ENCODE results near the gene TEFM.
"Not testable (repeated sequence)": the region's sequence is repeated elsewhere in the genome, so short reads cannot be mapped to it uniquely, and the experiment has no call there.

The TEFM gene, protein sequence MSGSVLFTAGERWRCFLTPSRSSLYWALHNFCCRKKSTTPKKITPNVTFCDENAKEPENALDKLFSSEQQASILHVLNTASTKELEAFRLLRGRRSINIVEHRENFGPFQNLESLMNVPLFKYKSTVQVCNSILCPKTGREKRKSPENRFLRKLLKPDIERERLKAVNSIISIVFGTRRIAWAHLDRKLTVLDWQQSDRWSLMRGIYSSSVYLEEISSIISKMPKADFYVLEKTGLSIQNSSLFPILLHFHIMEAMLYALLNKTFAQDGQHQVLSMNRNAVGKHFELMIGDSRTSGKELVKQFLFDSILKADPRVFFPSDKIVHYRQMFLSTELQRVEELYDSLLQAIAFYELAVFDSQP

DNA sequence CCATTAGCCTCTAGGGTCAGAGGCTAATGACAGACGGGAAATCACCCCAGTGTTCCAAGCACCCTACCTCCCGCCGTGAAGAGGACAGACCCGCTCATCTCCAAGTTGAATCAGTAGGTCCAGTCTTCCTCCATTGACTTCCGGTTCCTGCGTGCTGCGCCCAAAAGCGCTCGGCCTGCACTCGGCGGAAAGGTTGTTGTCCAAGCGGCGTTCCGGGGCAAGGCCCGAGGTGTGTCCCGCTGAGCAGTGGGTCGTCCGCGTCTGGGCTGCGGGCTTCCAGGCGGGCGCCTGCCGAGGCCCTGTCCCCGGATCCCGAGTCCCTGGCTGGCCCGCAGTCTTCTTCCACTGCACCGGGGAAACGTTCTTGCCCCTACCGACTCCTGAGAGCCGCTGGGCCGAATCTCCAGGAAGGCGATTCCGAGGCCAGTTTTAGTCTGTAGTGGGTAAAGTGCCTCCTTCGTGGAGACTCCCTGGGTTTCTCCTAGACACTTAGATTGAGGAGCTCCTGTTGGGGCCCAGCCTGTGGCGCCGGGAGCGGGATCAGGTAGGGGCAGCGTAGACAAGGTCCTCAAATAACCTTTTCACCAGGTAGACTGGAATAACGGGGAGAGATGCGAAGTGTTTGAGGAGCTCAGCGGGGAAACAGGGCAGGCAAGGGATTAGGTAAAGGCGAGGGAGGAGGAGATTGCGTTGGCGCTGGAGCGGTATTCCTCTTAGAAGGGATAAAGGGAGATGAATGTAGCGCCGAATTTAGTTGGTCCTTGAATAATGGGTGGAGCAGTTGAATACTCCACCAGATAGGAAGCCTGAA lies at the start of gene TEFM:
Gene TEFM (minus strand): TSS at position 138 of the 811 bp plus-strand sequence. CDS start 40 bp downstream, at position 98.
- peak; percentile 71 for DNase-seq

DNA sequence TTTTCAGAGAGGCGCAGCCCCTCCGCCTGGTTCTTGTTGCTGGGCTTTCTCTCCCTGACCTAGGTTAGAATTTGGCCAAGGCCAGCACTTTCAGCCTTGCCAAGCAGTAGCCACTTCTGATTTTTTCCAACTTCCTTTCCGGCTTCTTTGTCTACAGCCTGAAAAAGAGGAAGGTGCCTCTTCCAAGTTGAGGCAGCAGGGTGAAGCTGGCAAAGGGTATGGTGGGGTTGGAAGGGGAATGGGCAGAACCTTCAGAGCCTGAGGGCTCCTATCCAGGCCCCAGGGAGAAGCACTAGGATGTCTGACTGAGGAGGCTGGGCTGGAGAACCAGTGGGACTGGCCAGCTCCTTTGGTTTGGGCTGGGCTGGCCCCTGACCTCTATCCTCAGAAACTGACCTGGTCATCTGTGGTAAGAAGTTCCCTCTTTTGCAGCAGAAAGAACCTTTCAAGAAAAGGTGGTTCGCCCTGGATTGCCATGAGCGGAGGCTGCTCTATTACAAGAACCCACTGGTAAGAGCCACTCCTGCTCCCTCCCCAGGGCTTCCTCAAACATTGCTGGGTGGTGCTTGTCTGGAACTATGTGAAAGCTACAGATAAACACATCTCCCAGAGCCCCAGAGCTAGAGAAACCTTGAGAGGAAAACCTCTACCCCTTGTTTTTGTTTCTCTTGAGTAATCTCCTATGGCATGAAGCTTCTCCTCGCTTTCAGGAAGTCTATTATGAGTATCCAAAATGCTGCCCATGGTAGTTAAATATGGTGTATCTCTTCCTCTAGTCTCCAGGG lies 48.2 kb upstream of the TEFM start:
- DNase-seq: no peak

DNA sequence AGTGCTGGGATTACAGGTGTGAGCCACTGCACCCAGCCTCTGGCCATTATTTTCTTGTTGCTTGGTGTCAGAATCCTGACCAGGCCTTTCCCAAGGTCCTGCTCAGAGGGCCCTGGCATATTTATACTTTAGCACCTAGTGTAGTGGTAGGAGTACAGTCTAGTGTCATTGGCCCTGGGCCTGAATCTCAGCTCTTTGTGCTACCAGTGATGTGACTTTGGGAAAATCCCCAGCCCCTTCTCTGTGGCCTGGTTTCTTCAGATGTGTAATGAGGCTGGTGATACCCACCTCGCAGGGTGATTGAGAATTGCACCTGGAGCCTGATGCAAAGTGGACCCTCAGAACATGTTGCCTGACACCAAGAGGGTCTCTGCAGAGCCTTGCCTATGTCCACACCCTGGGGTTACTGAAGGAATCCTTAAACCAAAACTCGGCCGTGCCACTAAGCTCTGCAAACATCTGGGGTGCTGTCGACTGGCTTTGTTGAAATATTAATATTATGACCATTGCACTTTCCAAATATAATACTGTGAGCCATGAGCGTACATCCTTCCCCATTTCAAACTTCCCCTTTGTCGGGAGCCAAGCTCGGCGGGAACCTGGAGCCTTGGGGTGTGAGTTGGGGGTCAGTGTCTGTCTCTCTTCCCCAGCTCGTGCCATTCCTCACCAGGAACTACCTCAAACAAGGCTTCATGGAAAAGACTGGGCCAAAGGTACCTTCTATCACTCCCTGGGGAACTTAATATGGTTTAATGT lies 46.8 kb upstream of the TEFM start:
- no peak for DNase-seq

DNA sequence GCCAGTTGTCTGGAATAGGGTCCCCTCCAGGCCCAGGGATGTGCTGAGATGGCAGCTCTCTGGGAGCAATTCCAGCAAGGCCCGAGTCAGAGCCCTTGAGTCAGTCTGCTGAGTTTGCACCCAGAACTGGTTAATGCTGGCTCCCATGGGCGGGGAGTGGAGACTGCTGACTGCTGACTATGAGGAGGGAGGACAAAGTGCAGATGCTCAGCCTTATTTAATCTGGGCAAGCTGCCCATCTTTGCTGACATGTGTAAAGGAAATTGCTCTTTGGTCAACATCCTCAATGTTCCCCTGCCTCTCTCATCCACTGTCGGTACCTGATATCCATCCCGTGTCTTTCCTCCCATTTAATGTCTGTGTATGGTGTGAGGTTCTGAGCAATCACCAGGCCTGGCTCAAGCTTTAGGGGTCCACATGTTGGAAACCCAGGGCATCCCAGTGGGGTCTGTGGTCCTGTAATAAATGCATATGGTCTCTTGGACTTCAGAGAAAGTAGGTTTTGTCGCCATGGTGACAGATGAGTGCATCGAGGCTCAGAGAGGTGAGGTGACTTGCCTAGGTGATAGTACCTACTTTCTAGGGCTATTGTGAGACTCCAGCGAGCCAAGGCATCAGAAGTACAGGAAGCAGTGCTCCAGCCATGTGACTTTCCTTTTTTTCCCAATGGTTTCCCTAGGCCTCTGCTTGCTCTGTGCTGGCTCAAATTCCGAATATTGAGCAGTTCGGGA lies 44.8 kb upstream of the TEFM start:
- no peak for DNase-seq

DNA sequence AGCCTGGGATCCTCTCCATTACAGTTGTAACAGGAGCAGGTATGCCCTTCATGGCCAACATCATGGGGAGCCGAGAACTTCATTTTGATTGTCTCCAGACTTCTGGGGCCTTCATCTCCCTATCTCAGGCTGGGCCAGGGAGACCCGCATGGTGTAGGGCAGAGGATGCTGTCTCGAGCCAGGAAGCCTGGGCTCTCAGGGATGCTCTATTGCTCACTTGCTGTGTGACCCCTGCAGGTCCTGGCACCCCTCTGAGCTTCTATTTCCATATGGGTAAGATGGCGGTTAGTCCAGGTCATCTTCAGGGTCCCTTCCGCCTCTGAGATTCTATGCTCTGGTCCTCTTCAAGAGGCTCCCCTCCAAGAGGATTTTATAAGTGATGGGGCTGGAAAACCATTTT lies 44.2 kb upstream of the TEFM start:
- DNase-seq: no peak

DNA sequence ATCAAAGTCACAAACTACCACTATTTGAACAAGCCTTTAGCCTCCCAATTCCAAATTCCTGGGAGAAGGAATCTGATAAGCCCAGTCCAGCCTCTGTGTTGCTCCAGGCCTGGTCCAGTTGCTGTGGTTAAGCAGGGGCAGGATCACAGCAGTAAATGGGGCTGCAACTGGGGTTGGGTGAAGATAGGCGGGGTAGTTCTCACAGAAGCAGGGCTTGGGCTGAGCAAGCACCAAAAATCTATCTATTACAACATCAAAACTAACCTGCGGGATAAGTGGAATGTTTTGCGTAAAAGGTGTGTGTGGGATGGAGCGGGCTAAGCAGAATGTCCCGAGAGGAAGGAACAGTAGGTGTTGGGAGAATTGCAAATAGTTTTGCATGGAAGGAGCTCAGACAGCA lies 41.8 kb upstream of the TEFM start:
- no peak for DNase-seq

DNA sequence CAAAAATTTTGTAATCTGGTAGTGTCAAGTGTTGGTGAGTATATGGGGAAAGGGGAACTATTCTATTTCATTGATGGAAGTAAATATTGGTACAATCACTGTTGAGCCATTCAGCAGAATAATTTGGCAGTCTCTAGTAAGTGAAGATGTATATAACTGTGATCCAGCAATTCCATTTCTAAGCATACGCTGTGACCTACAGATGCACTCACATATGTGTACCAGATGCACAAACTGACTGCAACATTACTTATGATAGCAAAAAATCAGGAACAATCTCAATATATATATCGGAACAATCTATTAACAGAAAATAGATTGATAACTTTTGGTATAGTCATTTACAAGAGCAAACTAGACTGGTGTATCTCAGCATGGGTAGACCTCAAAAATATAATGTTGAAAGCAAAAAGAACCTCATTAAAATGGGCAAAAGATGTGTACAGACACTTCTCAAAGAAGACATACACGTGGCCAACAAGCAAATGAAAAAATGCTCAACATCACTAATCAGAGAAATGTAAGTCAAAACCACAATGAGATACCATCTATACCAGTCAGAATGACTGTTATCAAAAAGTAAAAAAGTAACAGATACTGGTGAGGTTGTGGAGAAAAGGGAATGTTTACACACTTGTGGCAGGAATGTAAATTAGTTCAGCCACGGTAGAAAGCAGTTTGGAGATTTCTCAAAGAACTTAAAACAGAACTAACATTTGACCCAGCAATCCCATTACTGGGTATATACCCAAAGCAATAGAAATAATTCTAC lies 36.5 kb upstream of the TEFM start:
- no peak for DNase-seq

DNA sequence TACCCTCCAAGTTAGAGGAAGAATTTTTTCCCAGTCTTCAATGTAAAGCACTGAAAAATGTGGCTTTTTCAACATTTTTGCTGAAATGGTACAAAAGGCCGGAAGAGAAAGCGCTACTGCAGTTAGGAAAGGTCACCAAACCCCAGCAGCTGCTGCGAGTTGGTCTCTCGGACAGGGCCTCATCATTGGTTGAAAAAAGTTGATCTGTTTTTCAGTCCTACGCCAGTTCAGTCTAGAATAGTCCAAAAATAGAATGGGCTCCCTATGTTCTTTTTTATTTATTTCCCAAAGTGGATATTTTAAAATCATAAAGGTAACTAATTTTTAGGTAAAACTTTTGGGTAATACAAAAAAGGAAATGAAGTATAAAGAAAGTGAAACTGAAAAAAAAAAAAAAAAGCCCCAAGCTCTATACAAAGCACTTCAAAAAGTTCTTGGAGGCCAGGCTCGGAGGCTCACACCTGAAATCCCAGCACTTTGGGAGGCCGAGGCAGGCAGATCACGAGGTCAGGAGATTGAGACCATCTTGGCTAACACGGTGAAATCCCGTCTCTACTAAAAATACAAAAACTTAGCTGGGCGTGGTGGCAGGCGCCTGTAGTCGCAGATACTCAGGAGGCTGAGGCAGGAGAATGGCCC lies 33.1 kb upstream of the TEFM start:
- DNase-seq: no peak

DNA sequence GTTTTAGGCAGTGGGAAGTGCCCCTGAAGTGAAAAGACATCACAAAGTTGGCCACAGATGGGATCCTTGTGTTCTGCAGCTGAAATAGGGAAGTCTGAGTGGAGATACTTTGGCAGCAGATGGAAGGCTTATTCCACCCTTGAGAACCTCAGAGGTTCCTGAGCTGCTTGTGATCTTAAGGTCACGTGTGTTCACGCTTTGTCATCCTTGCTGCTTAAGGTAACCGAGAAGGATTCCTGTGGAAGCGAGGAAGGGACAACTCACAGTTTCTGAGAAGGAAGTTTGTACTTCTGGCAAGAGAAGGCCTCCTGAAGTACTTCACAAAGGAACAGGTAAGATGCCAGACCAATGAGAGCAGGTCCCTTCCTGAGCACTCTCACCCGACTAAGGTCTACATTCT lies 27.9 kb upstream of the TEFM start:
- DNase-seq: no peak

DNA sequence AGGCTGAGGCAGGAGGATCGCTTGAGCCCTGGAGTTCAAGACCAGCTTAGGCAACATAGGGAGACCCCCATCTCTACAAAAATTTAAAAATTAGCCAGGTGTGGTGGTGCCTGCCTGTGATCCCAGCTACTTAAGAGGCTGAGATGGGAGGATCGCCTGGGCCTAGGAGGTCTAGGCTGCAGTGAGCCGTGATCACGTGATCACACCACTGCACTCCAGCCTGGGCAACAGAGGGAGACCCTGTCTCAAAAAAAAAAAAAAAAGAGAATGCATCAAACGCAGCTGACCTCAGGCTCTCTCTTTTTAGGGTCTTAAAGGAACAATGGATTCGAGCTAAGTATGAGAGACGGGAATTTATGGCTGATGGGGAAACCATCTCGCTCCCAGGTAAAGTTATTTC lies 25.5 kb upstream of the TEFM start:
- not testable (repeated sequence) for DNase-seq

DNA sequence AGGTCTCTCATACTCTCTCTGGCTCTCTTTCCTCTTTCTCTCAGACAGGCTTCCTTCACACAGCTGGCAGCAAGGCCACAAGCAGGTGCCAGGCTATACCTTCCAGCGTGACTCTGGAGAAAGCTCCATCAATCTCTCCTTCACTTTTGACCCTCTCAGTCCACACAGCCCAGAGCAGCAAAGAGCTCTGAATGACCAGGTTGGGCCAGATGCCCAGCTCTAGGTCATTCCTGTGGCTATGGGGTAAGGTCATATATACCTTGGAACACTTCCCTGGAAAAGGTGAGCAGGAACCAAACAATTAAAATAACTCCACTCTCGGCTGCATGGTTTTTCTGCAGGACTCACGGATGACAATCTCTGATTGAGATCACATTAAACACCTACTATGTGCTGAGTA lies 24.5 kb upstream of the TEFM start:
- no peak for DNase-seq

DNA sequence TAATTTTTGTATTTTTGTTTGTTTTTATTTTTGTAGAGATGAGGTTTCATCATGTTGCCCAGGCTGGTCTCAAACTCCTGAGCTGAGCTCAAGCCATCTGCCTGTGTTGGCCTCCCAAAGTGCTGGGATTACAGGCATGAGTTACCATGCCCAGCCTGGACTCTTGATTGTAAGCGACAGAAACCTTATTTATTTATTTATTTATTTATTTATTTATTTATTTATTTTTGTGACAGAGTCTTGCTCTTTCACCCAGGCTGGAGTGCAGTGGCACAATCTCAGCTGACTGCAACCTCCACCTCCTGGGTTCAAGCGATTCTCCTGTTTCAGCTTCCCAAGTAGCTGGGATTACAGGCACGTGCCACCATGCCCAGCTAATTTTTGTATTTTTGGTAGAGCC lies 23.8 kb upstream of the TEFM start:
- not testable (repeated sequence) for DNase-seq

DNA sequence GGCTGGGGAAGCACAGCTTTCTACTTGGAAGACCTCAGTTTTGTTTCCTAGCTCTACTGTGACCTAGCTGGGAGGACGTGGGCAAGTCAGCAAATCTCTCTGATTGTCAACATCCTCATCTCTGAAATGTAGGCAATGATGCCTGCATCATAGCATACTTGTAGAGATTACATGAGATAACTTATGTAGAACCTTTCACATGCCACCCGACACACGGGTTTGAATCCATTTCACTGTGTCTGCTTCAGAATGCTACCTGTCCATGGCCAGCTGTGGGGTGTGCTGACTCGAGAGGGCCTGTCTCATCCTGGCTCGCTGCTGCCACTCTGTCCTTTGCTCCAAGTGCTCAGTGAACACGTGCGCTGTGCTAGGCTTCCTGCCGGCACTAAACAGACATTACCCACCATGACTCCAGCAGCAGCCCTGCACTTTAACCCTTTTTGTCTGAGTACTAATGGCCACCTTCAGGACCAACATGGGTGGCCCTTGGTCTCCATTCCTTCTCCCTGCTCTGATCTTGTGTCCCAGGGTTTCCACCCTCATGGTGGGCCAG lies 23.1 kb upstream of the TEFM start:
- DNase-seq: no peak

DNA sequence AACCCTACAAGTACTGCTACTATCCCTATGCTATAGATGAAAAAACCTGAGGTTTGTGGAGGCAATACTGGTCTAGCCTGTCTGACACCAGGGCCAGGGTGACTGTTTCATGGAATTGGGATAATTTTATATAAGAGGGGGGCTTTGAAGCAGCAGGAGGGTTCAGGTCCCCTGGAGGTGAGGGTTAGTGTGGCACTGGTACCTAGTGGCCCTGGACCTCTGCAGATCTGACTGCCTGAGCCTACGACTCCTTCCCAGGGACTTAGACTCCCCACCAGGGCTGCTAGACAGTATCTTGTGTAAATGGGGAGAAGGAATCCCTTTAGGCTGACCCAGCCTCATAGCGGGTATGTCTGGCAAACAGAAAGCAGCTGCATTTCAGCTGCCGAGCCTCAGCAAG lies 22.5 kb upstream of the TEFM start:
- DNase-seq: no peak

DNA sequence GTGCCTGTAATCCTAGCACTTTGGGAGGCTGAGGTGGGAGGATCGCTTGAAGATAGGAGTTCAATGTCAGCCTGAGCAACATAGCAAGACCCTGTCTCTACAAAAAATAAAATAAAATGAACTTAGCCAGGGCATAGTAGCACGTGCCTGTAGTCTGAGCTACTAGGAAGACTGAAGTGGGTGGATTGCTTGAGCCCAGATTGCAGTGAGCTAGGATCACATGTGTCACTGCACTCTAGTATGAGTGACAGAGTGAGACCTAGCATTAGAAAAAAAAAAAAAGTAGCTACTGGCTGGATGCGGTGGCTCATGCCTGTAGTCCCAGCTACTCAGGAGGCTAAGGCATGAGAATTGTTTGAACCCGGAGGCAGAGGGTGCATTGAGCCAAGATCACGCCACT lies 21.7 kb upstream of the TEFM start:
- no peak for DNase-seq

DNA sequence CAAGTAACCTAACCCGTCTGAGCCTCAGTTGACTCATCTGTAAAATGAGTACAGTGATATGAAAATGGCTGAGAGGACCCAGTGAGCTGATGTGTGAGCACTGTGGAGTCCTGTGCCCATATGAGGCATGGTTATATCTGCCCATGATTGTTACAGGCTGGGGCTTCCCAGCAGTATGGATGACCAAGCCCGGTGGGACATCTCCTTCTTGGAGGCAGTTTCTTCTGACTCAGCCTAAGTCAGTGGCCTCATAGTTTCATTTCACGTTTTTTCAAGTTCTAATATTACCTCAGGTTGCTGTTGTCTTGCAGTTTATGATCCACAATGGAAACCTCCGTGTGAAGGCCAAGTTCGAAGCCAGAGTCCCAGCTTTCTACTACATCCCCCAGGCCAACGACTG lies 20.5 kb upstream of the TEFM start:
- no peak for DNase-seq

DNA sequence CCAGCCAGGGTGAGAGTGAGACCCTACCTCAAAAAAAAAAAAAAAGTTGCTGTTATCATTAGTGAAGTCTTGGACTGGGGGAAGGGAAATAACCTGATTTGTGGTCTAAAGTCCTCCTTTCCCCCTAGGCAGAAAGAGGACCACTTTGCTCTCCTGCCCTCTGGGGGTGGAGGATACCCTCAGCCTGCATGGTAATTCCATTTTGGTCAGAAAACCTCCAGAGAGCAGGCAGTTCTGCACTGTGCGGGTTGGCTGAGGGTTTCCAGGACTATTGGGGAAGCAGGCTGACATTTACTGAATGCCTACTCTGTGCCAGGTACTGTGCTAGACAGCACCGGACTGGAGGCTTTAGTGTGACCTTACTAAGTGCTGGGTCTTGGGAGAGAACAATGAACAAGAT lies 18.3 kb upstream of the TEFM start:
- no peak for DNase-seq

DNA sequence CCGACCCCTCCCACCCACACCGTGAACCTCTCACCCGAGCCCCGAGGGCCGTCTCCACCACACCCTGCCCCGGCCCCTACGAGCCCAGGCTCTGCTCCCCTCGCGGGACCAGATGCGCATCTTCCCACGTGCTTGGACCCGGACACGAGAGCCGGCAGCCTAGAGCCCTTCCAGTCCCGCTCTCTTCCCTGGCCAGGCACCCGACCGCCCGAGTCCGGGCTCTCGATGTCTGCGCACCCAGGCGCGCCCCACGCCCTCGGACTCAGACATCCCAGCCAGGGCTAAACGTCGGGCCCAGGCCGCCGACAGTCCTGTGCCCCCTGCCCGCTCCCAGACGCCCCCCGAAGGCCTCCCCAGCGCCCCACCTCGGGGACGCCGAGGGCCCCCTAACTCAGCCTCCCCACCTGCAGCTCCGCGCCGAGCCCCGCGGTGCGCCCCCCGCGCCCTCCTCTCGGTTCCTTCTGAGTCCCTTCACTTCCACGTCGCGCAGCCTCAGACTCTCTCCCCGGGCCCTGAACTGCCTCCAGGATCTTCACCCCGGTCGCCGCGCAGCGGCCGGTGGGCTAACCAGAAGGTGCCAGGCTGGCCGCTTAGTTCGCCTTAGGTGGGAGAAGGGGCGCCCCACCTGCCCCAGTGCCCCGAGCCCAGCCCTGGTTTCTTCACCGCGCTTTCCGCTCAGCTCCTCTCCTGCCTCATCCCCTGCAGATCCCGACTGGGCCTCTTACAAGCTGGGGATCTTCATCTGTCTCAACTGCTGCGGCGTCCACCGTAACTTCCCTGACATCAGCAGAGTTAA lies 16.4 kb upstream of the TEFM start:
- no peak for DNase-seq

DNA sequence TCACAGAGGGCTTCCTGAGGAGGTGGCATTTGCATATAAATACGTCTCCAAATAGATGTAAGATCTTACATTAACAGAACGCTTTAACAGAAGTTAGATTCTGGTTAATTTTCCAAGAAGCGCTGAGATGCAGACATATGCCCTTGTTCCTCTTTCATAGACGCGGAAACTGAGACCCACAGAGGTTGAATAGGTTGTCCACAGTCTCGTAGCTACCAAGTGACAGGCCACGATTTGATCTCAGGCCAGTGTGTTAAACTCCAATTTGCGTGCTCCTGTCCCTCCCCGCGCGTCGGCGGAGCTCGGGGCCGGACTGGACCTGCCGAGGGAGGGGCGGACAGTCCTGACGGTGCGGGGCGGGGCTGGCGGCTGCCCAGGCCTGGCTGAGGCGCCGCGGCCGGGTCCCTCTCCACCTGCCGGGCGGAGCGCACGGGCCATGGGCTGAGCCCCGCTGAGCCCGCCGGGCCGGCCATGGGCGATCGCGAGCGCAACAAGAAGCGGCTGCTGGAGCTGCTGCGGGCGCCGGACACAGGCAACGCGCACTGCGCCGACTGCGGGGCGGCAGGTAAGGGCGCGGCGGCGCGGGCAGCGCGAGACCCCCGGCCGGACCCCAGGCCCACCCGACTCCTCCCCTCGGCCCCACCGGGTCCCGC lies 15.6 kb upstream of the TEFM start, which contains the start of gene ADAP2:
Gene ADAP2 (plus strand): TSS at position 402 of the 653 bp plus-strand sequence. CDS start 70 bp downstream, at position 472.
- DNase-seq: no peak
